SU-DHL-6 (cell line): ENCODE results near the gene ATP6V0D1.

Source experiments
- H2AFZ ChIP-seq: fragments of 200-600 bp; sonication (generic); 2 replicates; pipeline ENCODE4 v1.6.1; 2014; ENCODE audit warnings: low read depth, mild to moderate bottlenecking, moderate library complexity, mixed read lengths, antibody characterized with exemption, low read length; ENCODE audit not compliant: severe bottlenecking
- H3F3A ChIP-seq: fragments of 200-600 bp; shearing (Covaris generic); 2 replicates; pipeline ENCODE4 v1.6.0; 2016; ENCODE audit warnings: antibody characterized with exemption, mild to moderate bottlenecking; ENCODE audit not compliant: insufficient read depth
- H3K27ac ChIP-seq: fragments of 200-600 bp; sonication (generic); 2 replicates; pipeline ENCODE4 v1.5.1; 2016; ENCODE audit warnings: low read depth, mild to moderate bottlenecking, low read length, moderate library complexity, mixed read lengths
- H3K27me3 ChIP-seq: fragments of 200-600 bp; sonication (generic), shearing (Covaris generic); 2 replicates; pipeline ENCODE4 v1.6.0; 2014; ENCODE audit warnings: mild to moderate bottlenecking, low read length
- H3K36me3 ChIP-seq: fragments of 200-600 bp; sonication (generic); 2 replicates; pipeline ENCODE4 v1.6.1; 2014; ENCODE audit warnings: mild to moderate bottlenecking, low read length, mixed read lengths
- H3K4me2 ChIP-seq: fragments of 300-600, 200-600 bp; shearing (Covaris generic), sonication (generic); 2 replicates; pipeline ENCODE4 v1.6.0; 2014; ENCODE audit warnings: low read length, low read depth, mild to moderate bottlenecking; ENCODE audit not compliant: poor library complexity, severe bottlenecking
- H3K4me3 ChIP-seq: fragments of 200-600 bp; sonication (generic); 2 replicates; pipeline ENCODE4 v1.5.1; 2014; ENCODE audit warnings: antibody characterized with exemption, low read length, mild to moderate bottlenecking, mixed read lengths; ENCODE audit not compliant: insufficient read depth, poor library complexity, severe bottlenecking
- H3K79me2 ChIP-seq: fragments of 200-600 bp; sonication (generic); 2 replicates; pipeline ENCODE4 v1.6.1; 2014; ENCODE audit warnings: mild to moderate bottlenecking, low read length, moderate library complexity; ENCODE audit not compliant: insufficient read depth
- H3K9ac ChIP-seq: fragments of 200-600 bp; sonication (generic); 2 replicates; pipeline ENCODE4 v1.7.0; 2014; ENCODE audit warnings: mild to moderate bottlenecking, low read length
- H3K9me2 ChIP-seq: fragments of 200-600 bp; sonication (generic); replicated peaks from 2 replicates; pipeline ENCODE4 v1.6.1; 2014; ENCODE audit warnings: low read length; ENCODE audit not compliant: insufficient read depth
- H3K9me3 ChIP-seq: fragments of 200-600 bp; sonication (generic); 2 replicates; pipeline ENCODE4 v1.6.1; 2014; ENCODE audit warnings: low read length, mixed read lengths; ENCODE audit not compliant: insufficient read depth
- H4K20me1 ChIP-seq: fragments of 200-600 bp; sonication (generic); 2 replicates; pipeline ENCODE4 v1.6.1; 2014; ENCODE audit warnings: low read depth, mild to moderate bottlenecking, antibody characterized with exemption, low read length, moderate library complexity, mixed read lengths
- CTCF ChIP-seq: fragments of 200-600 bp; sonication (generic); IDR thresholded peaks from one replicate; pipeline ENCODE4 v1.5.1; 2017; ENCODE audit warnings: antibody characterized with exemption, mild to moderate bottlenecking, low read length, moderate library complexity; ENCODE audit not compliant: insufficient read depth, poor library complexity, severe bottlenecking
- EZH2phosphoT487 ChIP-seq: fragments of 200-600 bp; sonication (generic), shearing (Covaris generic); conservative IDR thresholded peaks from 2 replicates; pipeline ENCODE4 v1.6.1; 2018; ENCODE audit warnings: mild to moderate bottlenecking, antibody characterized with exemption, low read length, moderate library complexity, mixed read lengths

The ATP6V0D1 gene

GRCh38 chr16:67460961-67461360 is 20.0 kb downstream of the ATP6V0D1 start:
- Histone ChIP-seq H3K9me3 (no peaks in the 10 kb centered on the region), H3K79me2 (peaks cover 49% of the 10 kb centered on the region), H3K27ac (no peak overlapping the region), H3K9ac (no peak overlapping the region), H2AFZ (no peak overlapping the region), H3K9me2 (no peaks in the 10 kb centered on the region), H3K4me2 (no peak overlapping the region), H3F3A (no peaks in the 10 kb centered on the region), H4K20me1 (no peaks in the 10 kb centered on the region), H3K27me3 (no peaks in the 10 kb centered on the region), H3K36me3 (no peaks in the 10 kb centered on the region), H3K4me3 (no peak overlapping the region)
- TF ChIP-seq EZH2phosphoT487 = no peak
- no peak for TF ChIP-seq CTCF

GRCh38 chr16:67460168-67460567 is 20.8 kb downstream of the ATP6V0D1 start:
- Histone ChIP-seq H3K9ac (no peak overlapping the region), H4K20me1 (no peaks in the 10 kb centered on the region), H3K4me2 (no peak overlapping the region), H3K79me2 (peaks cover 41% of the 10 kb centered on the region), H3K9me3 (no peaks in the 10 kb centered on the region), H2AFZ (no peak overlapping the region), H3K36me3 (no peaks in the 10 kb centered on the region), H3K27me3 (no peaks in the 10 kb centered on the region), H3F3A (no peaks in the 10 kb centered on the region), H3K4me3 (no peak overlapping the region), H3K27ac (no peak overlapping the region), H3K9me2 (no peaks in the 10 kb centered on the region)
- TF ChIP-seq CTCF (no peak), EZH2phosphoT487 (no peak)

- no peaks in the 10 kb centered on the region for H3K9me3 ChIP-seq
- H4K20me1 ChIP-seq = no peaks in the 10 kb centered on the region
- H3K4me2 ChIP-seq = no peak overlapping the region
- no peak overlapping the region for H3K4me3 ChIP-seq
- no peak overlapping the region for H2AFZ ChIP-seq
- no peak overlapping the region for H3K27ac ChIP-seq
- H3K27me3 ChIP-seq = no peaks in the 10 kb centered on the region
- peaks cover 37% of the 10 kb centered on the region for H3K79me2 ChIP-seq
- H3K9ac ChIP-seq = no peak overlapping the region
- TF ChIP-seq CTCF (no peak), EZH2phosphoT487 (no peak)
- no peaks in the 10 kb centered on the region for H3K36me3 ChIP-seq
- no peaks in the 10 kb centered on the region for H3K9me2 ChIP-seq
- no peaks in the 10 kb centered on the region for H3F3A ChIP-seq
Measured at GRCh38 chr16:67459861-67460150, 21.2 kb downstream of the ATP6V0D1 start.
